Skin of body (tissue), 2 donors: ENCODE results near the gene NCOA3. TPM values are rescaled to one million over a fixed set of nuclear protein-coding genes. Genes with fewer than 3 reads are reported as not detected.

Experiments used
- DNase-seq: peaks from one replicate; lab custom pipeline; 2025; lab: John Stamatoyannopoulos, UW
- total RNA-seq: library from RNA; depleted of rRNA; stranded (reverse); fragments of >200 nt; gene quantifications from one replicate; pipeline ENCODE4 v1.2.3, GENCODE V29; 2014

Gene NCOA3
- total RNA-seq, 1 donor from 2014 or later = 29.1 TPM

GRCh38 chr20:47629907-47630306, 128.2 kb downstream of the NCOA3 start:
- DNase-seq = no peak

- DNase-seq = no peak
Observed at GRCh38 chr20:47631078-47631477, 129.4 kb downstream of the NCOA3 start.

- DNase-seq = no peak
Observed at GRCh38 chr20:47635256-47635655, 133.6 kb downstream of the NCOA3 start.

GRCh38 chr20:47638851-47639250, 137.2 kb downstream of the NCOA3 start:
- DNase-seq = no peak

- DNase-seq = no peak
Observed at GRCh38 chr20:47642118-47642517, 140.4 kb downstream of the NCOA3 start.

GRCh38 chr20:47642624-47643023, 140.9 kb downstream of the NCOA3 start:
- no peak for DNase-seq

GRCh38 chr20:47645632-47646031, 143.9 kb downstream of the NCOA3 start:
- DNase-seq = no peak

- DNase-seq = no peak
Observed at GRCh38 chr20:47647994-47648393, 146.3 kb downstream of the NCOA3 start.

GRCh38 chr20:47648943-47649342, 147.3 kb downstream of the NCOA3 start:
- DNase-seq = no peak

GRCh38 chr20:47652301-47652700, 150.6 kb downstream of the NCOA3 start:
- DNase-seq = no peak

- DNase-seq = no peak
Observed at GRCh38 chr20:47652794-47653193, 151.1 kb downstream of the NCOA3 start.

GRCh38 chr20:47653869-47654268, 152.2 kb downstream of the NCOA3 start:
- no peak for DNase-seq

GRCh38 chr20:47654370-47654769, 152.7 kb downstream of the NCOA3 start:
- no peak for DNase-seq

- DNase-seq = no peak
Observed at GRCh38 chr20:47655635-47656034, 153.9 kb downstream of the NCOA3 start.

GRCh38 chr20:47656318-47656717, 154.6 kb downstream of the NCOA3 start:
- no peak for DNase-seq

- no peak for DNase-seq
Observed at GRCh38 chr20:47659904-47660601, 158.4 kb downstream of the NCOA3 start.

- DNase-seq = no peak
Observed at GRCh38 chr20:47660602-47660905, 158.9 kb downstream of the NCOA3 start.

- no peak for DNase-seq
Observed at GRCh38 chr20:47660983-47661700, 159.5 kb downstream of the NCOA3 start.

- no peak for DNase-seq
Observed at GRCh38 chr20:47661714-47662113, 160.0 kb downstream of the NCOA3 start.

- DNase-seq = no peak
Observed at GRCh38 chr20:47662483-47663353, 161.0 kb downstream of the NCOA3 start.

GRCh38 chr20:47663354-47664067, 161.8 kb downstream of the NCOA3 start:
- DNase-seq = peak; percentile 56

GRCh38 chr20:47664068-47664437, 162.4 kb downstream of the NCOA3 start:
- no peak for DNase-seq
